Measurements from ENCODE around the gene PEBP1. TPM values are rescaled to one million over a fixed set of nuclear protein-coding genes. Genes with fewer than 3 reads are reported as not detected.
"Not testable (repeated sequence)": the region's sequence is repeated elsewhere in the genome, so short reads cannot be mapped to it uniquely, and the experiment has no call there.

Gene PEBP1
- total RNA-seq: 147 TPM

GRCh38 chr12:118135788-118136558, at the start of gene PEBP1:
TSS of gene PEBP1 (plus strand) at chr12:118136124. CDS start at chr12:118136210, 86 bp downstream.
- peak; percentile 95 for DNase-seq

- no peak for DNase-seq
These were observed 46.1 kb upstream of the PEBP1 start for GRCh38 chr12:118089782-118090181.

GRCh38 chr12:118094039-118094438, 41.9 kb upstream of the PEBP1 start:
- DNase-seq: no peak

- no peak for DNase-seq
These were observed 37.5 kb upstream of the PEBP1 start for GRCh38 chr12:118098401-118098800.

GRCh38 chr12:118098911-118099671, 36.8 kb upstream of the PEBP1 start:
- no peak for DNase-seq

GRCh38 chr12:118101051-118101450, 34.9 kb upstream of the PEBP1 start:
- no peak for DNase-seq

- DNase-seq: no peak
These were observed 33.9 kb upstream of the PEBP1 start for GRCh38 chr12:118102070-118102469.

- DNase-seq: no peak
These were observed 33.3 kb upstream of the PEBP1 start for GRCh38 chr12:118102609-118103008.

- peak; percentile 34 for DNase-seq
These were observed 32.7 kb upstream of the PEBP1 start for GRCh38 chr12:118103201-118103600.

GRCh38 chr12:118103601-118104382, 32.1 kb upstream of the PEBP1 start, which contains the start of gene VSIG10:
TSS of gene VSIG10 (minus strand) at chr12:118104011. CDS start at chr12:118103671, 340 bp downstream.
- DNase-seq: peak; percentile 72

GRCh38 chr12:118107011-118107410, 28.9 kb upstream of the PEBP1 start:
- no peak for DNase-seq

- DNase-seq: no peak
These were observed 28.2 kb upstream of the PEBP1 start for GRCh38 chr12:118107694-118108093.

GRCh38 chr12:118109088-118109487, 26.8 kb upstream of the PEBP1 start:
- no peak for DNase-seq

GRCh38 chr12:118119449-118119879, 16.5 kb upstream of the PEBP1 start:
- DNase-seq: no peak

GRCh38 chr12:118120579-118121363, 15.2 kb upstream of the PEBP1 start:
- peak; percentile 68 for DNase-seq

GRCh38 chr12:118122264-118122663, 13.7 kb upstream of the PEBP1 start:
- no peak for DNase-seq

GRCh38 chr12:118124333-118124874, 11.5 kb upstream of the PEBP1 start:
- no peak for DNase-seq

- no peak for DNase-seq
These were observed 10.2 kb upstream of the PEBP1 start for GRCh38 chr12:118125743-118126118.

- peak; percentile 29 for DNase-seq
These were observed 9.7 kb upstream of the PEBP1 start for GRCh38 chr12:118126119-118126757.

- DNase-seq: no peak
These were observed 8.1 kb upstream of the PEBP1 start for GRCh38 chr12:118127867-118128266.

GRCh38 chr12:118129436-118129835, 6.5 kb upstream of the PEBP1 start:
- DNase-seq: not testable (repeated sequence)
